Natural killer cell (primary cell): ENCODE results near the gene UCHL5. TPM values are rescaled to one million over a fixed set of nuclear protein-coding genes. Genes with fewer than 3 reads are reported as not detected.

Experiments used
- ATAC-seq, 3 donors: fragments of 150-1000 bp in 2 of 3; fragments of 200-7000 bp in 1 of 3; cut with Tn5 transposase; 1 replicate in 1 of 3; 2 replicates in 2 of 3; pipeline ENCODE4 v1.10.0; 2021; ENCODE audit warnings: mild to moderate bottlenecking in 2 of 3, moderate library complexity in 2 of 3
- DNase-seq, 2 donors: peaks; one replicate each; pipeline versions ENCODE4 v3.0.0 to v3.0.0-alpha.2; 2013 to 2021; ENCODE audit warnings: mixed read lengths in 1 of 2
- H3K27ac ChIP-seq: one replicate; pipeline ENCODE4 v1.5.1; 2013; ENCODE audit warnings: mild to moderate bottlenecking, low read length
- H3K27me3 ChIP-seq: one replicate; pipeline ENCODE4 v1.6.1; 2013; ENCODE audit warnings: low read length; ENCODE audit not compliant: control insufficient read depth, insufficient read depth
- H3K36me3 ChIP-seq: one replicate; pipeline ENCODE4 v1.6.1; 2013; ENCODE audit warnings: low read length; ENCODE audit not compliant: control insufficient read depth, insufficient read depth
- H3K4me1 ChIP-seq: one replicate; pipeline ENCODE4 v1.6.1; 2013; ENCODE audit warnings: low read length; ENCODE audit not compliant: control insufficient read depth, insufficient read depth
- H3K4me3 ChIP-seq: one replicate; pipeline ENCODE4 v1.5.1; 2013; ENCODE audit warnings: low read length
- H3K9me3 ChIP-seq: one replicate; pipeline ENCODE4 v1.6.1; 2013; ENCODE audit warnings: low read length; ENCODE audit not compliant: control insufficient read depth, insufficient read depth
- H3K27ac Mint-ChIP-seq, 2 donors: one replicate each; pipeline ENCODE4 v1.8.0; 2022; ENCODE audit warnings: mild to moderate bottlenecking in 2 of 2, mixed read lengths in 2 of 2, moderate library complexity in 1 of 2
- H3K27me3 Mint-ChIP-seq, 2 donors: one replicate each; pipeline ENCODE4 v1.8.0; 2022; ENCODE audit warnings: low read depth in 2 of 2, mixed read lengths in 2 of 2
- H3K36me3 Mint-ChIP-seq: one replicate; pipeline ENCODE4 v1.8.0; 2022; ENCODE audit warnings: mixed read lengths
- H3K4me1 Mint-ChIP-seq, 2 donors: one replicate each; pipeline ENCODE4 v1.8.0; 2022; ENCODE audit warnings: mixed read lengths in 2 of 2
- H3K4me3 Mint-ChIP-seq: one replicate; pipeline ENCODE4 v1.8.0; 2022; ENCODE audit warnings: mild to moderate bottlenecking, moderate library complexity, mixed read lengths
- H3K9me3 Mint-ChIP-seq, 2 donors: one replicate each; pipeline ENCODE4 v1.8.0; 2022; ENCODE audit warnings: mixed read lengths in 2 of 2
- CTCF ChIP-seq: fragments of 200-600 bp; IDR thresholded peaks from one replicate; pipeline ENCODE4 v1.8.0; 2022; ENCODE audit warnings: antibody characterized with exemption
- WGBS: methylation state at CpG from one replicate; pipeline ENCODE4 v1.1.7; 2013; ENCODE audit warnings: missing lambda C conversion rate; ENCODE audit not compliant: insufficient coverage; 5-methylcytosine and 5-hydroxymethylcytosine counted together
- intact Hi-C: fragments of 100-400 bp; cut with micrococcal nuclease; formaldehyde crosslinking; loops from one replicate; pipeline ENCODE4 v1.14.2; 2022
- total RNA-seq, 4 donors: library from RNA; stranded (reverse); fragments of 120-200 nt in 1 of 4; gene quantifications; one replicate each; pipeline versions ENCODE4 v1.2.3 to v1.2.4, GENCODE V29; 2013 to 2022

The UCHL5 gene
- total RNA-seq, 3 donors from 2014 or later (not counting 1 experiment from before 2014, with no cell fraction given) = 44.3 to 53.9 (median 51.9) TPM

GRCh38 chr1:193077991-193078390 lies 18.8 kb upstream of the UCHL5 start:
- Histone ChIP-seq H3K27ac (no peak overlapping the region), H3K9me3 (no peaks in the 10 kb centered on the region), H3K4me3 (no peak overlapping the region), H3K4me1 (no peaks in the 10 kb centered on the region), H3K36me3 (peaks cover 52% of the 10 kb centered on the region), H3K27me3 (no peaks in the 10 kb centered on the region)
- Mint-ChIP-seq H3K27me3 (no peaks in the 10 kb centered on the region), H3K4me1 (peaks cover 5 to 12% of the 10 kb centered on the region in 2 donors), H3K36me3 (peaks cover 21% of the 10 kb centered on the region), H3K27ac (peak overlapping the region in 1 of 2 donors; percentile 10), H3K4me3 (no peak overlapping the region), H3K9me3 (no peaks in the 10 kb centered on the region)
- DNase-seq = no peak
- intact Hi-C loops = no loop called here
- ATAC-seq = no peak
- TF ChIP-seq CTCF = no peak

- Histone ChIP-seq H3K36me3 (peaks cover 6% of the 10 kb centered on the region), H3K27ac (peak overlapping the region; percentile 44), H3K4me3 (no peak overlapping the region), H3K9me3 (no peaks in the 10 kb centered on the region), H3K27me3 (no peaks in the 10 kb centered on the region), H3K4me1 (peaks cover 9% of the 10 kb centered on the region)
- intact Hi-C loops = no loop called here
- no peaks in the 10 kb centered on the region for H3K27me3 Mint-ChIP-seq
- peak overlapping the region; percentile 40 for H3K4me3 Mint-ChIP-seq
- ATAC-seq (peak; percentile 55 to 74 (median 71)), DNase-seq (peak in 1 of 2 donors; percentile 40)
- 53% methylated on average over 5 of the region's 5 CpGs for WGBS
- peaks cover 43 to 48% of the 10 kb centered on the region in 2 donors for H3K4me1 Mint-ChIP-seq
- TF ChIP-seq CTCF = no peak
- no peaks in the 10 kb centered on the region for H3K36me3 Mint-ChIP-seq
- H3K27ac Mint-ChIP-seq = peak overlapping the region; percentile 86
- no peaks in the 10 kb centered on the region for H3K9me3 Mint-ChIP-seq
These were observed 11.8 kb upstream of the UCHL5 start for GRCh38 chr1:193070942-193071341.

GRCh38 chr1:193070386-193070753 lies 11.2 kb upstream of the UCHL5 start:
- peak overlapping the region; percentile 53 for H3K4me3 Mint-ChIP-seq
- ATAC-seq (peak in 2 of 3 donors; percentile 57 to 59), DNase-seq (peak in 1 of 2 donors; percentile 37)
- no peaks in the 10 kb centered on the region for H3K27me3 Mint-ChIP-seq
- H3K4me1 ChIP-seq = peaks cover 9% of the 10 kb centered on the region
- no peaks in the 10 kb centered on the region for H3K9me3 ChIP-seq
- H3K9me3 Mint-ChIP-seq = no peaks in the 10 kb centered on the region
- H3K27ac ChIP-seq = peak overlapping the region; percentile 57
- no peak overlapping the region for H3K4me3 ChIP-seq
- intact Hi-C loops = no loop called here
- no peak for TF ChIP-seq CTCF
- peaks cover 47 to 51% of the 10 kb centered on the region in 2 donors for H3K4me1 Mint-ChIP-seq
- H3K36me3 Mint-ChIP-seq = no peaks in the 10 kb centered on the region
- H3K27me3 ChIP-seq = no peaks in the 10 kb centered on the region
- peak overlapping the region; percentile 86 for H3K27ac Mint-ChIP-seq
- peaks cover 6% of the 10 kb centered on the region for H3K36me3 ChIP-seq
- 29% methylated on average over 2 of the region's 2 CpGs for WGBS

GRCh38 chr1:193069748-193070385 lies 10.7 kb upstream of the UCHL5 start:
- H3K27ac Mint-ChIP-seq = peak overlapping the region; percentile 86
- no peak overlapping the region for H3K4me3 ChIP-seq
- no peaks in the 10 kb centered on the region for H3K27me3 Mint-ChIP-seq
- H3K9me3 Mint-ChIP-seq = no peaks in the 10 kb centered on the region
- H3K9me3 ChIP-seq = no peaks in the 10 kb centered on the region
- peaks cover 46 to 55% of the 10 kb centered on the region in 2 donors for H3K4me1 Mint-ChIP-seq
- ATAC-seq = peak; percentile 43 to 57 (median 56)
- peak; percentile 29 for TF ChIP-seq CTCF
- peak in 1 of 2 donors; percentile 44 for DNase-seq
- intact Hi-C loops = no loop called here
- H3K4me3 Mint-ChIP-seq = peak overlapping the region; percentile 53
- peaks cover 9% of the 10 kb centered on the region for H3K4me1 ChIP-seq
- H3K27ac ChIP-seq = peak overlapping the region; percentile 57
- 79% methylated on average over 2 of the region's 4 CpGs for WGBS
- H3K36me3 ChIP-seq = peaks cover 6% of the 10 kb centered on the region
- H3K27me3 ChIP-seq = no peaks in the 10 kb centered on the region
- no peaks in the 10 kb centered on the region for H3K36me3 Mint-ChIP-seq
